Activated CD8-positive, alpha-beta memory T cell treated with anti-CD3 and anti-CD28 coated beads, Interleukin-2, amount 50 U/mL, for 24 hours (primary cell): ENCODE data around the gene CTNND2.

Source experiments
- DNase-seq: peaks from one replicate; pipeline ENCODE4 v3.0.0-alpha.2; 2020; ENCODE audit errors: extremely low read depth

The CTNND2 gene

DNA sequence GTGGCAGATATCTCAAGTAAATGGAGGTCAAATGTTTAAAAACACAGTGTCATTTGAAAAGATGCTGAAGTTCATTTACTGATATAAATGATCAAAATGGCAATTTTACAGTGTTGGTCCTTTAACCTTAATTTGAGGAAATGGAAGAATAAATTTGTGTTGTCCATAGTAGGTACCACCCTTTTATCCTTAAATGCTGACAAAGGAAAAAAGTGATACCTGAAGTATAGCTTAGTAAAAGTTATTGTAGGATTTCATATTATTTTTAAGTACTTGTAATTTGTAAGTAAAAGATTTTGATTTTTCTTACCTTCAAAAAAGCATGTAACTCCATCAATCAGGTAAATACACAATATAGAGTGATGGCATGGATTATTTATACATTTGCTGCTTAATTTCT, 976.6 kb downstream of the CTNND2 start:
- DNase-seq, result no peak

- DNase-seq, result no peak
Measured at GRCh38 chr5:10923310-10923709, 980.9 kb downstream of the CTNND2 start.
